ENCODE results near the gene ATXN1.

Gene ATXN1

GRCh38 chr6:16486661-16487060 is 274.6 kb downstream of the ATXN1 start:
- no peaks in the 10 kb centered on the region for H3K4me1 ChIP-seq (ENCODE audit: control insufficient read depth, insufficient read depth, low read length)
- no peaks in the 10 kb centered on the region for H3K27me3 ChIP-seq (ENCODE audit: control insufficient read depth, insufficient read depth, low read length)
- no peaks in the 10 kb centered on the region for H3K36me3 ChIP-seq (ENCODE audit: control insufficient read depth, insufficient read depth, low read length)
- H3K9me3 ChIP-seq (ENCODE audit: control insufficient read depth, low read length), result no peaks in the 10 kb centered on the region
- H3K4me3 ChIP-seq (ENCODE audit: low read length), result no peak overlapping the region
- no peak overlapping the region for H3K9ac ChIP-seq (ENCODE audit: low read length)

- no peaks in the 10 kb centered on the region for H3K36me3 ChIP-seq (ENCODE audit: control insufficient read depth, insufficient read depth, low read length)
- no peaks in the 10 kb centered on the region for H3K9me3 ChIP-seq (ENCODE audit: control insufficient read depth, low read length)
- no peak overlapping the region for H3K4me3 ChIP-seq (ENCODE audit: low read length)
- no peaks in the 10 kb centered on the region for H3K27me3 ChIP-seq (ENCODE audit: control insufficient read depth, insufficient read depth, low read length)
- H3K9ac ChIP-seq (ENCODE audit: low read length), result no peak overlapping the region
- H3K4me1 ChIP-seq (ENCODE audit: control insufficient read depth, insufficient read depth, low read length), result no peaks in the 10 kb centered on the region
Measured at GRCh38 chr6:16483315-16483875, 277.9 kb downstream of the ATXN1 start.

GRCh38 chr6:16482702-16483314 is 278.5 kb downstream of the ATXN1 start:
- no peaks in the 10 kb centered on the region for H3K36me3 ChIP-seq (ENCODE audit: control insufficient read depth, insufficient read depth, low read length)
- no peaks in the 10 kb centered on the region for H3K27me3 ChIP-seq (ENCODE audit: control insufficient read depth, insufficient read depth, low read length)
- no peak overlapping the region for H3K4me3 ChIP-seq (ENCODE audit: low read length)
- H3K4me1 ChIP-seq (ENCODE audit: control insufficient read depth, insufficient read depth, low read length), result no peaks in the 10 kb centered on the region
- no peak overlapping the region for H3K9ac ChIP-seq (ENCODE audit: low read length)
- H3K9me3 ChIP-seq (ENCODE audit: control insufficient read depth, low read length), result no peaks in the 10 kb centered on the region

GRCh38 chr6:16481697-16482399 is 279.4 kb downstream of the ATXN1 start:
- Histone ChIP-seq H3K4me3 (ENCODE audit: low read length) (no peak overlapping the region), H3K9ac (ENCODE audit: low read length) (no peak overlapping the region), H3K4me1 (ENCODE audit: control insufficient read depth, insufficient read depth, low read length) (no peaks in the 10 kb centered on the region), H3K36me3 (ENCODE audit: control insufficient read depth, insufficient read depth, low read length) (no peaks in the 10 kb centered on the region), H3K9me3 (ENCODE audit: control insufficient read depth, low read length) (no peaks in the 10 kb centered on the region), H3K27me3 (ENCODE audit: control insufficient read depth, insufficient read depth, low read length) (no peaks in the 10 kb centered on the region)

GRCh38 chr6:16480763-16481560 is 280.3 kb downstream of the ATXN1 start:
- no peak overlapping the region for H3K4me3 ChIP-seq (ENCODE audit: low read length)
- no peaks in the 10 kb centered on the region for H3K27me3 ChIP-seq (ENCODE audit: control insufficient read depth, insufficient read depth, low read length)
- no peaks in the 10 kb centered on the region for H3K9me3 ChIP-seq (ENCODE audit: control insufficient read depth, low read length)
- no peak overlapping the region for H3K9ac ChIP-seq (ENCODE audit: low read length)
- H3K36me3 ChIP-seq (ENCODE audit: control insufficient read depth, insufficient read depth, low read length), result no peaks in the 10 kb centered on the region
- H3K4me1 ChIP-seq (ENCODE audit: control insufficient read depth, insufficient read depth, low read length), result no peaks in the 10 kb centered on the region

GRCh38 chr6:16477367-16478149 is 283.7 kb downstream of the ATXN1 start:
- Histone ChIP-seq H3K36me3 (ENCODE audit: control insufficient read depth, insufficient read depth, low read length) (no peaks in the 10 kb centered on the region), H3K9ac (ENCODE audit: low read length) (no peak overlapping the region), H3K9me3 (ENCODE audit: control insufficient read depth, low read length) (no peaks in the 10 kb centered on the region), H3K4me1 (ENCODE audit: control insufficient read depth, insufficient read depth, low read length) (peaks cover 4% of the 10 kb centered on the region), H3K4me3 (ENCODE audit: low read length) (no peak overlapping the region), H3K27me3 (ENCODE audit: control insufficient read depth, insufficient read depth, low read length) (no peaks in the 10 kb centered on the region)

GRCh38 chr6:16476861-16477260 is 284.4 kb downstream of the ATXN1 start:
- H3K9ac ChIP-seq (ENCODE audit: low read length), result no peak overlapping the region
- no peaks in the 10 kb centered on the region for H3K36me3 ChIP-seq (ENCODE audit: control insufficient read depth, insufficient read depth, low read length)
- H3K27me3 ChIP-seq (ENCODE audit: control insufficient read depth, insufficient read depth, low read length), result no peaks in the 10 kb centered on the region
- H3K4me1 ChIP-seq (ENCODE audit: control insufficient read depth, insufficient read depth, low read length), result peaks cover 7% of the 10 kb centered on the region
- H3K4me3 ChIP-seq (ENCODE audit: low read length), result no peak overlapping the region
- no peaks in the 10 kb centered on the region for H3K9me3 ChIP-seq (ENCODE audit: control insufficient read depth, low read length)

DNA sequence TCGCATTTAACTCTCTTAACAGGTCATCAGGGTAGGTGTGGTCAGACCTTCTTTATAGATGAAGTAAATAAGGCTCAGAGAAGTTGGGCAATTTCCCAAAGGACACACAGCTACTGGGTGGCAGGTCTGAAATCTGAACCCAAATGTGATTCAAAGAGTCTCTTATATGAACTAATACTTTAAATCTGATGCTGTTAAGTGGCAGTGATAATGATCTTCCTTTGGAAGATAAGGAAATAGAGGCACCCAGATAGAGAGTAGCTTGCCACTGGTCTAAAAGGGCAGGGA is 285.8 kb downstream of the ATXN1 start:
- no peaks in the 10 kb centered on the region for H3K27me3 ChIP-seq (ENCODE audit: control insufficient read depth, insufficient read depth, low read length)
- no peak overlapping the region for H3K4me3 ChIP-seq (ENCODE audit: low read length)
- peaks cover 7% of the 10 kb centered on the region for H3K4me1 ChIP-seq (ENCODE audit: control insufficient read depth, insufficient read depth, low read length)
- no peak overlapping the region for H3K9ac ChIP-seq (ENCODE audit: low read length)
- H3K36me3 ChIP-seq (ENCODE audit: control insufficient read depth, insufficient read depth, low read length), result no peaks in the 10 kb centered on the region
- H3K9me3 ChIP-seq (ENCODE audit: control insufficient read depth, low read length), result no peaks in the 10 kb centered on the region

DNA sequence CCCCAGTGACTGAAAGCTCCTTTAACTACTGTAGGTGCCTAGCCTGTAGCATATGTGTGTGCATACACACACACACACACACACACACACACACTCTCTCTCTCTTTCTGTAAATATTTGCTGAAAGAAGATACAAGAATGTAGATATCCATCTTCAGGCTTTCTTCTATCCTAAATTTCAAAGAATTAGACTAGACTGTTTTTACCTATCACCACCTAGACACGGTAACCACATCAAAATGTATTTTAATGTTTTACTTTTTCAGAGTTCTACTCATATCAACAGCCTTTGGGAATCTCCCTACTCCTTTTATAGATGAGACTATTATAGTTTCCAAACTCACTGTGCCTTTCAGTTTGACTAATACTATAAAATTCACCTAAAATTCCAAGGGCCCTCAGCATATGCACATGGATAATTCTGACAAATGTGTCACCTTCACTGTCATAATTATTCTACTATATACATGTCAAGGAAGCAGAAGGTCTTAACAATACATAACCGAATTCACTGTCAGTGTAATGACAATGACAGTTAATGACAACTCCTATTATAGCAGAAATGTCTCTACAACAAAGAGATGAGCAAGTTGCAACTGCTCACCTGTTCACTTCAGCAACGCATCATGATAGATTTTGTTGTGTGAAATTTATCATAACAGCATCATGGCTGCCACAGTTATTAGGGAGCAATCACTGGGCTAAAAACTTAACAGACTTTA is 286.3 kb downstream of the ATXN1 start:
- Histone ChIP-seq H3K36me3 (ENCODE audit: control insufficient read depth, insufficient read depth, low read length) (no peaks in the 10 kb centered on the region), H3K4me3 (ENCODE audit: low read length) (no peak overlapping the region), H3K9me3 (ENCODE audit: control insufficient read depth, low read length) (no peaks in the 10 kb centered on the region), H3K9ac (ENCODE audit: low read length) (no peak overlapping the region), H3K4me1 (ENCODE audit: control insufficient read depth, insufficient read depth, low read length) (peaks cover 7% of the 10 kb centered on the region), H3K27me3 (ENCODE audit: control insufficient read depth, insufficient read depth, low read length) (no peaks in the 10 kb centered on the region)

DNA sequence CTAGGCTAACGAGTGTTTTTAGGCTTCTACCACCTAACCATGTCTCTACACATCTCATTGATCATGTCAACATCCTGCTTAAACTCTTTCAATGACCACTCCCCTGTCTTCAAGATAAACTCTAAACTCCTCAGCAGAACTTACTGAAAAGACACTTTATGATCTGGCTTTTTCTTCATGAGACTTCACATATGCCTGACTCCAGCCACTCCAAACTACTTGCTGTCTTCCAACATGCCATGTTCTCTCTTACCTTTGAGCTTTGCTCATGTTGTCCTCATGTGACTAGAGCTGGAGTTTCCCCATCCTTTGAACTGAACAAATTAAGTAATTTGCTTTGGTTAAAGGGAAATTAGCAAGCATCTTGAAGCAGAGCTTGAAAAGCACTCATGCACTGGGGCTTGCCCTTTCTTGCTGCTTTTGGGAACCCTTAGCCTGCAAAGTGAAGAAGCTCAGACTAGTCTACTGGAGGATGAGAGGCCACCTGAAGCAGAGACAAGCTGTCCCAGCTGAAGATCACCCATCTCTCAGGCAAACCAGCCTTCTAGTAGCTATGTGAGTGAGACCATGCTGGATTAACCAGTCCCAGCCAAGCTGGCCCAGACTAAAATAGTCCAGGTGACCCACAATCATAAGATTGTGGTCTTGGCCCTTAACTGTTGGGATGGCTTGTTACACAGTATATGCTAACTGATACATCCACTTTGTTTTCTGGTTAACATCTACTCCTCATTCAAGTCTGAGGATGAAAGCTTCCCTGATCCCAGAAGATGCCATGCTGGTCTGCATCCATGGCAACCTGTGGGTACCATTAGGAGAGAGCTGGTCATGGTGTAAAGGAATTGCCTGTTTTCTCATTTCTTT is 287.1 kb downstream of the ATXN1 start:
- Histone ChIP-seq H3K9ac (ENCODE audit: low read length) (no peak overlapping the region), H3K4me1 (ENCODE audit: control insufficient read depth, insufficient read depth, low read length) (peaks cover 7% of the 10 kb centered on the region), H3K4me3 (ENCODE audit: low read length) (no peak overlapping the region), H3K36me3 (ENCODE audit: control insufficient read depth, insufficient read depth, low read length) (no peaks in the 10 kb centered on the region), H3K27me3 (ENCODE audit: control insufficient read depth, insufficient read depth, low read length) (no peaks in the 10 kb centered on the region), H3K9me3 (ENCODE audit: control insufficient read depth, low read length) (no peaks in the 10 kb centered on the region)
